Measurements from ENCODE around the gene TGIF1.

DNA sequence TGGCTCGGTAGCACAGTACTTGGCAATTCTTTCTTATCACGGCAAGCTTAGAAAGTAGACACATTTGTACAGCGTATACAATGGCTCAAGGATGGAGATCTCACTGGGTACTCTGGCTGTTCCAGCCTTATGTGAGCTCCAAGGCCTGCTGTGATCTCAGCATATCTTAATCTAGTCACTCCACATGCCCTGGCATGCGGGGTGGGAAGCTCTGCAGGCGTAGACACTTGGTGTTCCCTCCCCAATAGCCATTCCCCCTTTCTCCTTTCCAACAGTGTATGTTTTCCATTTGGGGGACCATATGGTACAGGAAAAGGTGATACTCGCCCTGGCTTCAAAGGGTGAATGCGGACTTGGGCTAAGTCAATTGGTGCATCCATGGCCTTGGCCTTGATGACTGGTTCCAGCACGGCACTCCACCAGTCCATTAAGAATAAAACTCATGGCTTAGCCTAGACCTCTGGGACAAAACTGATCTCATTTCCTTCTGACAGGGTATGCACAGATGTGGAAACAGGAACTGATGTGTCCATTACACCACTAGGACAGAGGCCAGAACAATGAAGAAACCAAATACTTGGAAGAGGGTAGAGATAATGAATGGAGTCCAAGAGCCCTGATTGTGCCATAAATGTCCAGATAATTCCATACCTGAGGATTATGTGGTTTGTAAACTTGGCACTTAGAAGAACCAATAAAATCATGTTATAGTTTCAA, 28.4 kb downstream of the TGIF1 start:
- TF ChIP-seq, protein P1, sequence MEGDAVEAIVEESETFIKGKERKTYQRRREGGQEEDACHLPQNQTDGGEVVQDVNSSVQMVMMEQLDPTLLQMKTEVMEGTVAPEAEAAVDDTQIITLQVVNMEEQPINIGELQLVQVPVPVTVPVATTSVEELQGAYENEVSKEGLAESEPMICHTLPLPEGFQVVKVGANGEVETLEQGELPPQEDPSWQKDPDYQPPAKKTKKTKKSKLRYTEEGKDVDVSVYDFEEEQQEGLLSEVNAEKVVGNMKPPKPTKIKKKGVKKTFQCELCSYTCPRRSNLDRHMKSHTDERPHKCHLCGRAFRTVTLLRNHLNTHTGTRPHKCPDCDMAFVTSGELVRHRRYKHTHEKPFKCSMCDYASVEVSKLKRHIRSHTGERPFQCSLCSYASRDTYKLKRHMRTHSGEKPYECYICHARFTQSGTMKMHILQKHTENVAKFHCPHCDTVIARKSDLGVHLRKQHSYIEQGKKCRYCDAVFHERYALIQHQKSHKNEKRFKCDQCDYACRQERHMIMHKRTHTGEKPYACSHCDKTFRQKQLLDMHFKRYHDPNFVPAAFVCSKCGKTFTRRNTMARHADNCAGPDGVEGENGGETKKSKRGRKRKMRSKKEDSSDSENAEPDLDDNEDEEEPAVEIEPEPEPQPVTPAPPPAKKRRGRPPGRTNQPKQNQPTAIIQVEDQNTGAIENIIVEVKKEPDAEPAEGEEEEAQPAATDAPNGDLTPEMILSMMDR (IDR thresholded peaks at IDR 0.05; ENCODE audit: low read depth, low read length, poor library complexity, severe bottlenecking), result no peak
- TF ChIP-seq EZH2phosphoT487 (IDR thresholded peaks at IDR 0.05; ENCODE audit: borderline replicate concordance, low read length), result no peak
